Measurements from ENCODE around the gene SUSD3.

Gene SUSD3

GRCh38 chr9:93030642-93031628, 27.6 kb upstream of the SUSD3 start:
- DNase-seq, result no peak

- no peak for DNase-seq
Measured at GRCh38 chr9:93031629-93032430, 26.7 kb upstream of the SUSD3 start.

- no peak for DNase-seq
Measured at GRCh38 chr9:93032545-93032944, 26.0 kb upstream of the SUSD3 start.

GRCh38 chr9:93033531-93033930, 25.0 kb upstream of the SUSD3 start:
- no peak for DNase-seq

GRCh38 chr9:93035106-93035660, 23.3 kb upstream of the SUSD3 start:
- DNase-seq, result no peak

GRCh38 chr9:93035821-93036351, 22.6 kb upstream of the SUSD3 start:
- no peak for DNase-seq

- no peak for DNase-seq
Measured at GRCh38 chr9:93036887-93037475, 21.5 kb upstream of the SUSD3 start.

GRCh38 chr9:93037476-93037971, 21.0 kb upstream of the SUSD3 start:
- peak; percentile 72 to 75 for DNase-seq

GRCh38 chr9:93038918-93039317, 19.6 kb upstream of the SUSD3 start:
- no peak for DNase-seq

- no peak for DNase-seq
Measured at GRCh38 chr9:93039456-93039855, 19.0 kb upstream of the SUSD3 start.

GRCh38 chr9:93039976-93040375, 18.5 kb upstream of the SUSD3 start:
- no peak for DNase-seq

- DNase-seq, result no peak
Measured at GRCh38 chr9:93040409-93040808, 18.1 kb upstream of the SUSD3 start.

GRCh38 chr9:93041108-93041802, 17.2 kb upstream of the SUSD3 start:
- DNase-seq, result no peak

GRCh38 chr9:93043122-93043521, 15.4 kb upstream of the SUSD3 start:
- DNase-seq, result peak in 1 of 2 experiments; percentile 26

- peak; percentile 49 to 51 for DNase-seq
Measured at GRCh38 chr9:93045521-93045920, 13.0 kb upstream of the SUSD3 start.

- DNase-seq, result no peak
Measured at GRCh38 chr9:93048566-93049448, 9.7 kb upstream of the SUSD3 start.

GRCh38 chr9:93049491-93049890, 9.0 kb upstream of the SUSD3 start:
- DNase-seq, result no peak

- no peak for DNase-seq
Measured at GRCh38 chr9:93050231-93050630, 8.3 kb upstream of the SUSD3 start.

- no peak for DNase-seq
Measured at GRCh38 chr9:93051680-93052089, 6.8 kb upstream of the SUSD3 start.

GRCh38 chr9:93052791-93053540, 5.5 kb upstream of the SUSD3 start:
- DNase-seq, result peak in 1 of 2 experiments; percentile 17
